H1 (cell line): ENCODE measurements around the gene EPB41L4B. TPM values are rescaled to one million over a fixed set of nuclear protein-coding genes. Genes with fewer than 3 reads are reported as not detected.
A peak's percentile ranks its signal among the peaks of the same experiment; 100 is the strongest.

Experiments
- CTCF ChIA-PET: fragments of 300-600 bp; sonication (Branson Sonifier 250); formaldehyde crosslinking; loops from one replicate; lab custom pipeline; 2021; ENCODE audit not compliant: partially characterized antibody; lab: Charles Lee
- POLR2A ChIA-PET: fragments of 300-600 bp; sonication (Branson Sonifier 250); formaldehyde crosslinking; loops from one replicate; lab custom pipeline; 2021; ENCODE audit warnings: inconsistent platforms; ENCODE audit not compliant: partially characterized antibody; lab: Charles Lee
- DNase-seq, 2 experiments: peaks; one replicate each; pipeline versions ENCODE4 v3.0.0 to v3.0.0-alpha.2; 2010 to 2022; ENCODE audit warnings: low spot score in 2 of 2, low read depth in 1 of 2, mixed read lengths in 1 of 2
- FAIRE-seq: peaks from 2 replicates; lab custom pipeline; 2011; peaks lifted over from hg19 to GRCh38; lab: Jason Lieb, UNC
- H2AFZ ChIP-seq: 2 replicates; pipeline ENCODE4 v1.8.1; 2012; ENCODE audit warnings: low read length, inconsistent platforms
- H2AK5ac ChIP-seq: 2 replicates; pipeline ENCODE4 v1.6.1; 2013; ENCODE audit warnings: low read depth, low read length
- H2BK120ac ChIP-seq: replicated peaks from 2 replicates; pipeline ENCODE3; 2013; ENCODE audit warnings: low read depth, low read length, inconsistent platforms
- H2BK12ac ChIP-seq: 2 replicates; pipeline ENCODE4 v1.6.1; 2013; ENCODE audit warnings: low read depth, low read length
- H2BK15ac ChIP-seq: 2 replicates; pipeline ENCODE4 v1.6.1; 2013; ENCODE audit warnings: low read length
- H2BK20ac ChIP-seq: 2 replicates; pipeline ENCODE4 v1.6.1; 2013; ENCODE audit warnings: low read length
- H2BK5ac ChIP-seq: 2 replicates; pipeline ENCODE4 v1.6.1; 2013; ENCODE audit warnings: low read depth, low read length
- H3K14ac ChIP-seq: 2 replicates; pipeline ENCODE4 v1.6.1; 2013; ENCODE audit warnings: inconsistent platforms; ENCODE audit not compliant: insufficient read length
- H3K18ac ChIP-seq: 2 replicates; pipeline ENCODE4 v1.6.1; 2013; ENCODE audit warnings: low read length; ENCODE audit errors: extremely low read depth
- H3K23ac ChIP-seq: 2 replicates; pipeline ENCODE4 v1.6.1; 2013; ENCODE audit warnings: inconsistent platforms; ENCODE audit not compliant: insufficient read length
- H3K23me2 ChIP-seq: 2 replicates; pipeline ENCODE4 v1.6.1; 2013; ENCODE audit warnings: low read depth, low read length
- H3K27ac ChIP-seq: 2 replicates; pipeline ENCODE4 v1.6.1; 2011; ENCODE audit warnings: low read depth, low read length, inconsistent platforms
- H3K27me3 ChIP-seq, 4 experiments: replicated peaks in 1 of 4; 1 replicate in 1 of 4; 2 replicates in 3 of 4; pipeline versions ENCODE4 v1.6.1 to v1.8.1; 2011 to 2013; ENCODE audit warnings: low read length in 3 of 4, mild to moderate bottlenecking in 3 of 4, inconsistent platforms in 2 of 4, mixed read lengths in 2 of 4, moderate library complexity in 1 of 4; ENCODE audit not compliant: control insufficient read depth in 3 of 4, insufficient read depth in 3 of 4; ENCODE audit errors: extremely low read depth in 1 of 4
- H3K36me3 ChIP-seq, 4 experiments: 2 replicates each; pipeline versions ENCODE4 v1.6.1 to v1.8.1; 2011 to 2013; ENCODE audit warnings: mild to moderate bottlenecking in 4 of 4, low read length in 3 of 4, moderate library complexity in 2 of 4, control low read depth in 1 of 4, inconsistent platforms in 1 of 4; ENCODE audit not compliant: insufficient read depth in 4 of 4, control insufficient read depth in 2 of 4
- H3K4ac ChIP-seq: replicated peaks from 2 replicates; pipeline ENCODE3; 2013; ENCODE audit warnings: low read length, low read depth, mixed read lengths, inconsistent platforms; ENCODE audit not compliant: insufficient read length
- H3K4me1 ChIP-seq, 4 experiments: replicated peaks in 1 of 4; 1 replicate in 1 of 4; 2 replicates in 3 of 4; pipeline versions ENCODE4 v1.6.1 to v1.8.1; 2011 to 2013; ENCODE audit warnings: low read length in 3 of 4, inconsistent platforms in 2 of 4, mixed read lengths in 1 of 4; ENCODE audit not compliant: insufficient read depth in 4 of 4, control insufficient read depth in 3 of 4
- H3K4me2 ChIP-seq, 2 experiments: 2 replicates each; pipeline versions ENCODE4 v1.6.1 to v1.8.1; 2011 to 2013; ENCODE audit warnings: low read depth in 2 of 2, low read length in 2 of 2, control low read depth in 1 of 2, inconsistent platforms in 1 of 2, mild to moderate bottlenecking in 1 of 2; ENCODE audit not compliant: insufficient read depth in 1 of 2
- H3K4me3 ChIP-seq, 4 experiments: fragments of 200-600, 300-600 bp in 1 of 4; sonication (generic), shearing (Covaris generic), sonication (Bioruptor Twin) in 1 of 4; 2 replicates each; pipeline versions ENCODE4 v1.5.1 to v1.8.1; 2011 to 2016; ENCODE audit warnings: low read length in 4 of 4, low read depth in 3 of 4, control low read depth in 2 of 4, inconsistent platforms in 2 of 4, mild to moderate bottlenecking in 2 of 4, mixed read lengths in 1 of 4, moderate library complexity in 1 of 4; ENCODE audit not compliant: insufficient read depth in 2 of 4; ENCODE audit errors: extremely low read depth in 1 of 4
- H3K56ac ChIP-seq: replicated peaks from 2 replicates; pipeline ENCODE3; 2013; ENCODE audit warnings: low read depth, mild to moderate bottlenecking, mixed read lengths, low read length, inconsistent platforms; ENCODE audit not compliant: insufficient read length
- H3K79me1 ChIP-seq: 2 replicates; pipeline ENCODE4 v1.6.1; 2013; ENCODE audit warnings: low read depth, low read length, control low read depth
- H3K79me2 ChIP-seq, 2 experiments: 2 replicates each; pipeline versions ENCODE4 v1.6.1 to v1.8.1; 2012 to 2013; ENCODE audit warnings: low read length in 2 of 2, mild to moderate bottlenecking in 2 of 2, inconsistent platforms in 1 of 2; ENCODE audit not compliant: insufficient read depth in 2 of 2, control insufficient read depth in 1 of 2
- H3K9ac ChIP-seq, 4 experiments: replicated peaks in 1 of 4; 1 replicate in 1 of 4; 2 replicates in 3 of 4; pipeline versions ENCODE4 v1.6.1 to v1.8.1; 2011 to 2013; ENCODE audit warnings: low read depth in 3 of 4, low read length in 3 of 4, control low read depth in 2 of 4, mild to moderate bottlenecking in 2 of 4, moderate library complexity in 2 of 4, inconsistent platforms in 1 of 4; ENCODE audit errors: extremely low read depth in 1 of 4
- H3K9me3 ChIP-seq, 2 experiments: 2 replicates each; pipeline versions ENCODE4 v1.6.1 to v1.8.1; 2012 to 2013; ENCODE audit warnings: mild to moderate bottlenecking in 2 of 2, moderate library complexity in 2 of 2, control low read depth in 1 of 2, inconsistent platforms in 1 of 2, low read depth in 1 of 2, low read length in 1 of 2, mixed read lengths in 1 of 2; ENCODE audit not compliant: insufficient read depth in 2 of 2
- H4K20me1 ChIP-seq, 2 experiments: replicated peaks in 1 of 2; 2 replicates each; pipeline versions ENCODE3 to v1.8.1; 2011 to 2013; ENCODE audit warnings: inconsistent platforms in 2 of 2, low read length in 2 of 2, mild to moderate bottlenecking in 1 of 2; ENCODE audit not compliant: insufficient read depth in 2 of 2, control insufficient read depth in 1 of 2
- H4K5ac ChIP-seq: 2 replicates; pipeline ENCODE4 v1.6.1; 2013; ENCODE audit warnings: low read length, low read depth, mixed read lengths, inconsistent platforms; ENCODE audit not compliant: insufficient read length
- H4K8ac ChIP-seq: 2 replicates; pipeline ENCODE4 v1.8.0; 2013; ENCODE audit warnings: mild to moderate bottlenecking, moderate library complexity, low read length, inconsistent platforms; ENCODE audit not compliant: insufficient read depth; ENCODE audit errors: extremely low read depth
- H4K91ac ChIP-seq: replicated peaks from 2 replicates; pipeline ENCODE3; 2013; ENCODE audit warnings: low read length, mixed read lengths, inconsistent platforms; ENCODE audit not compliant: insufficient read length
- CTBP2 ChIP-seq: IDR thresholded peaks from 2 replicates; pipeline ENCODE4 v1.7.0; 2011; ENCODE audit warnings: borderline replicate concordance, mild to moderate bottlenecking, moderate library complexity, mixed read lengths, low read length; ENCODE audit not compliant: insufficient read depth, insufficient read length
- WGBS, 2 experiments: shearing (Covaris generic) in 1 of 2; methylation state at CpG; one replicate each; pipeline versions ENCODE4 v1.1.6 to v1.1.7; 2013 to 2015; ENCODE audit warnings: low lambda C conversion rate in 2 of 2, mixed read lengths in 2 of 2, inconsistent platforms in 1 of 2, low coverage in 1 of 2, missing lambda C conversion rate in 1 of 2; ENCODE audit not compliant: insufficient replicate concordance in 2 of 2, insufficient coverage in 1 of 2, insufficient read length in 1 of 2; ENCODE audit errors: extremely low coverage in 1 of 2, missing lambda C conversion rate in 1 of 2; 5-methylcytosine and 5-hydroxymethylcytosine counted together
- polyA plus RNA-seq, 7 experiments: library from polyadenylated mRNA; depleted of rRNA in 3 of 7; stranded (reverse) in 5 of 7; unstranded in 2 of 7; fragments of >200 nt in 5 of 7; fragments of 200-250 nt in 2 of 7; gene quantifications; 1 replicate in 5 of 7; 2 replicates in 1 of 7; 4 replicates in 1 of 7; pipeline versions ENCODE4 v1.2.1 to v1.2.3, GENCODE V29; 2011 to 2013; ENCODE audit warnings: missing spikeins in 2 of 7, mixed read lengths in 2 of 7
- total RNA-seq: library from RNA; stranded (reverse); fragmentation: NEBNext Ultra II Directional; extraction: Animal tissue kit (Norgen Biotek cat#: 25700); gene quantifications from 2 replicates; pipeline ENCODE4 v1.2.1, GENCODE V29; 2021

Gene EPB41L4B
- total and polyA plus RNA-seq, 2 of the 8 experiments (the other 6 are each of a cell fraction or from before 2014, with no cell fraction given): 11.9 to 25.0 TPM

DNA sequence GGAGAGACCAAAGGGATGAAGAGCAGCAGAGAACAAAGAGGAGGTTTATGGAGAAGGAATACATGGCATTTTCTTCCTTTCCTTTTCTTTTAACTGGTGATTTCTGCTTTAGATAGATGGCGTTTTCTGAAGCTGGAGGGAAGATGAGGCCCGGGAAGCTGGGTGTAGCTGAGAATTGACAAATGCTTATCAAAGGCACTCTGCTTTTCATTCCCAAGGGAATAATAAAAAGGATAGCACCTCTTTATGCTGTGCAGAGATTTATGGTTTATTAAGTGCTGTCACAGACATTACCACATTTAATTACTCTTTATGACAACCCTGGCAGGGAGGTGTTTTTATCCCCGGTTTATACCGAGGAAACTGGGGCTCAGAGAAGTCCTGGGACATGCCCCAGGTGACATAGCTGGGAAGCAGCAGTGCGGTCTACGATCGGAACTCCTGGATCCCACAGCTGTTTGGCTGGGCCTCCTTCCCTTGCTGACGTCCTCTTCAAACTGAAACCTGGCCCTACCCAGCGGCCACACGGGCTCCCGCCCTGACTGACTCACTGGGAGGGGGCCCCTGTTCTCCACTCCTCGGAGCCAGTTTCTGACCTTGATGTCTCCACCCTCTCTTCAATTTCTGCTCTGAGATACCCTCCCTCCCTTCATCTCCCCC, 8.2 kb upstream of the EPB41L4B start:
- no peak overlapping the region for H4K8ac ChIP-seq
- no peak overlapping the region for H2BK120ac ChIP-seq
- H3K18ac ChIP-seq: no peak overlapping the region
- no peak overlapping the region for H3K56ac ChIP-seq
- peak overlapping the region; percentile 86; the same call in 1 of the 2 replicates for H2AFZ ChIP-seq
- no peak overlapping the region for H2BK15ac ChIP-seq
- WGBS, 2 experiments: 78% methylated on average over 12 of the region's 12 CpGs; no CpG with 5 or more reads in 1 of the 2 experiments
- no peaks in the 10 kb centered on the region for H3K79me2 ChIP-seq
- ChIA-PET POLR2A (interaction anchor here (1.3 to 1.6 kb wide), 2 partner anchors 12 to 123 kb away, joined by 3 to 4 read pairs; no protein-coding TSS in a partner anchor), CTCF (interaction anchor here (1.1 to 4.3 kb wide), 10 partner anchors 13 to 145 kb away, joined by 3 to 21 read pairs (median 6); no protein-coding TSS in a partner anchor)
- H3K4me3 ChIP-seq: no peak overlapping the region
- no peak overlapping the region for H3K4ac ChIP-seq
- no peaks in the 10 kb centered on the region for H3K36me3 ChIP-seq
- H3K14ac ChIP-seq: no peak overlapping the region
- no peak overlapping the region for H2BK5ac ChIP-seq
- H3K27me3 ChIP-seq: no peaks in the 10 kb centered on the region
- no peaks in the 10 kb centered on the region for H3K23me2 ChIP-seq
- H3K9ac ChIP-seq: no peak overlapping the region
- no peak overlapping the region for H3K4me2 ChIP-seq
- H3K4me1 ChIP-seq: peaks cover 0 to 4% (median 0%) of the 10 kb centered on the region in 4 experiments; a peak in 2 of 7 replicates
- no peak overlapping the region for H2AK5ac ChIP-seq
- H3K27ac ChIP-seq: no peak overlapping the region
- H2BK12ac ChIP-seq: 0 out of 2 replicates have a peak overlapping the region, but pooled peaks have one; percentile 54
- no peaks in the 10 kb centered on the region for H3K9me3 ChIP-seq
- no peak overlapping the region for H2BK20ac ChIP-seq
- no peak overlapping the region for H3K23ac ChIP-seq
- H3K79me1 ChIP-seq: no peaks in the 10 kb centered on the region
- DNase-seq (no peak), FAIRE-seq (no peak)
- no peak overlapping the region for H4K91ac ChIP-seq
- H4K20me1 ChIP-seq: no peaks in the 10 kb centered on the region
- no peak overlapping the region for H4K5ac ChIP-seq
- no peak for TF ChIP-seq CTBP2
